NB4 (cell line): ENCODE measurements around the gene PLEKHJ1.
"Not testable (repeated sequence)": the region's sequence is repeated elsewhere in the genome, so short reads cannot be mapped to it uniquely, and the experiment has no call there.

ENCODE experiments used
- DNase-seq: peaks from one replicate; pipeline ENCODE4 v3.0.0; 2010; ENCODE audit warnings: low read depth
- H3K4me3 ChIP-seq: one replicate; pipeline ENCODE4 v1.5.1; 2011; ENCODE audit warnings: mild to moderate bottlenecking, low read depth, low read length, moderate library complexity
- CTCF ChIP-seq: IDR thresholded peaks from one replicate; pipeline ENCODE4 v1.5.1; 2012; ENCODE audit warnings: low read depth, low read length
- MAX ChIP-seq: IDR thresholded peaks from 2 replicates; pipeline ENCODE4 v1.6.1; 2011; ENCODE audit warnings: low read depth, low read length
- MYC ChIP-seq: IDR thresholded peaks from 2 replicates; pipeline ENCODE4 v1.6.1; 2011; ENCODE audit warnings: low read depth, low read length
- POLR2A ChIP-seq: IDR thresholded peaks from 2 replicates; pipeline ENCODE4 v1.6.1; 2011; ENCODE audit warnings: mild to moderate bottlenecking; ENCODE audit not compliant: insufficient read length; ENCODE audit errors: extremely low read depth

Gene PLEKHJ1

GRCh38 chr19:2207008-2207407 is 29.1 kb downstream of the PLEKHJ1 start:
- H3K4me3 ChIP-seq = no peak overlapping the region
- TF ChIP-seq MAX (no peak), CTCF (no peak), POLR2A (no peak), MYC (no peak)
- no peak for DNase-seq

- no peak for DNase-seq
- no peak overlapping the region for H3K4me3 ChIP-seq
- TF ChIP-seq POLR2A (no peak), CTCF (no peak), MYC (no peak), MAX (no peak)
These were observed 33.8 kb downstream of the PLEKHJ1 start for GRCh38 chr19:2202366-2202765.

- TF ChIP-seq POLR2A (no peak), CTCF (no peak), MAX (no peak), MYC (no peak)
- no peak for DNase-seq
- no peak overlapping the region for H3K4me3 ChIP-seq
These were observed 34.5 kb downstream of the PLEKHJ1 start for GRCh38 chr19:2201473-2202148.

GRCh38 chr19:2200624-2201294 is 35.4 kb downstream of the PLEKHJ1 start:
- not testable (repeated sequence) for DNase-seq, H3K4me3 ChIP-seq

- no peak for DNase-seq
- H3K4me3 ChIP-seq = no peak overlapping the region
- TF ChIP-seq POLR2A = no peak
- TF ChIP-seq MAX = no peak
- no peak for TF ChIP-seq CTCF
These were observed 36.1 kb downstream of the PLEKHJ1 start for GRCh38 chr19:2199861-2200623.

GRCh38 chr19:2199215-2199614 is 36.9 kb downstream of the PLEKHJ1 start:
- no peak overlapping the region for H3K4me3 ChIP-seq
- no peak for TF ChIP-seq POLR2A
- no peak for TF ChIP-seq MAX
- TF ChIP-seq CTCF = peak; percentile 28
- peak; percentile 65 for DNase-seq
